ENCODE measurements around the gene MACROD2.

Gene MACROD2

GRCh38 chr20:14582855-14583254, 587.5 kb downstream of the MACROD2 start:
- DNase-seq (ENCODE audit: low read depth) = no peak

- DNase-seq (ENCODE audit: low read depth) = no peak
Observed at GRCh38 chr20:14583413-14583812, 588.1 kb downstream of the MACROD2 start.

- DNase-seq (ENCODE audit: low read depth) = no peak
Observed at GRCh38 chr20:14589383-14589782, 594.1 kb downstream of the MACROD2 start.

- DNase-seq (ENCODE audit: low read depth) = no peak
Observed at GRCh38 chr20:14595051-14595450, 599.7 kb downstream of the MACROD2 start.

GRCh38 chr20:14597206-14597715, 601.9 kb downstream of the MACROD2 start:
- DNase-seq (ENCODE audit: low read depth) = no peak

- no peak for DNase-seq (ENCODE audit: low read depth)
Observed at GRCh38 chr20:14599613-14600012, 604.3 kb downstream of the MACROD2 start.

GRCh38 chr20:14600527-14600926, 605.2 kb downstream of the MACROD2 start:
- no peak for DNase-seq (ENCODE audit: low read depth)

- no peak for DNase-seq (ENCODE audit: low read depth)
Observed at GRCh38 chr20:14604143-14604542, 608.8 kb downstream of the MACROD2 start.

- DNase-seq (ENCODE audit: low read depth) = no peak
Observed at GRCh38 chr20:14609328-14610221, 614.3 kb downstream of the MACROD2 start.

- DNase-seq (ENCODE audit: low read depth) = no peak
Observed at GRCh38 chr20:14611479-14611878, 616.2 kb downstream of the MACROD2 start.

GRCh38 chr20:14612391-14612790, 617.1 kb downstream of the MACROD2 start:
- peak; percentile 1 for DNase-seq (ENCODE audit: low read depth)

GRCh38 chr20:14616003-14616402, 620.7 kb downstream of the MACROD2 start:
- no peak for DNase-seq (ENCODE audit: low read depth)

- DNase-seq (ENCODE audit: low read depth) = no peak
Observed at GRCh38 chr20:14617123-14617522, 621.8 kb downstream of the MACROD2 start.

- no peak for DNase-seq (ENCODE audit: low read depth)
Observed at GRCh38 chr20:14619411-14619810, 624.1 kb downstream of the MACROD2 start.

- DNase-seq (ENCODE audit: low read depth) = peak; percentile 47
Observed at GRCh38 chr20:14622796-14623195, 627.5 kb downstream of the MACROD2 start.

- no peak for DNase-seq (ENCODE audit: low read depth)
Observed at GRCh38 chr20:14631011-14631410, 635.7 kb downstream of the MACROD2 start.

- no peak for DNase-seq (ENCODE audit: low read depth)
Observed at GRCh38 chr20:14632906-14633305, 637.6 kb downstream of the MACROD2 start.

GRCh38 chr20:14633507-14633906, 638.2 kb downstream of the MACROD2 start:
- DNase-seq (ENCODE audit: low read depth) = no peak

GRCh38 chr20:14634665-14635064, 639.3 kb downstream of the MACROD2 start:
- no peak for DNase-seq (ENCODE audit: low read depth)

GRCh38 chr20:14637441-14637840, 642.1 kb downstream of the MACROD2 start:
- no peak for DNase-seq (ENCODE audit: low read depth)

- DNase-seq (ENCODE audit: low read depth) = no peak
Observed at GRCh38 chr20:14643146-14643545, 647.8 kb downstream of the MACROD2 start.

- DNase-seq (ENCODE audit: low read depth) = no peak
Observed at GRCh38 chr20:14643556-14643955, 648.2 kb downstream of the MACROD2 start.

GRCh38 chr20:14644306-14645097, 649.2 kb downstream of the MACROD2 start:
- DNase-seq (ENCODE audit: low read depth) = no peak

Measured in iris pigment epithelial cell (primary cell).